ENCODE results near the gene RBBP5. TPM values are rescaled to one million over a fixed set of nuclear protein-coding genes. Genes with fewer than 3 reads are reported as not detected.

RBBP5 gene, protein sequence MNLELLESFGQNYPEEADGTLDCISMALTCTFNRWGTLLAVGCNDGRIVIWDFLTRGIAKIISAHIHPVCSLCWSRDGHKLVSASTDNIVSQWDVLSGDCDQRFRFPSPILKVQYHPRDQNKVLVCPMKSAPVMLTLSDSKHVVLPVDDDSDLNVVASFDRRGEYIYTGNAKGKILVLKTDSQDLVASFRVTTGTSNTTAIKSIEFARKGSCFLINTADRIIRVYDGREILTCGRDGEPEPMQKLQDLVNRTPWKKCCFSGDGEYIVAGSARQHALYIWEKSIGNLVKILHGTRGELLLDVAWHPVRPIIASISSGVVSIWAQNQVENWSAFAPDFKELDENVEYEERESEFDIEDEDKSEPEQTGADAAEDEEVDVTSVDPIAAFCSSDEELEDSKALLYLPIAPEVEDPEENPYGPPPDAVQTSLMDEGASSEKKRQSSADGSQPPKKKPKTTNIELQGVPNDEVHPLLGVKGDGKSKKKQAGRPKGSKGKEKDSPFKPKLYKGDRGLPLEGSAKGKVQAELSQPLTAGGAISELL
- 14.7 and 20.6 TPM in 2 replicates for total RNA-seq

DNA sequence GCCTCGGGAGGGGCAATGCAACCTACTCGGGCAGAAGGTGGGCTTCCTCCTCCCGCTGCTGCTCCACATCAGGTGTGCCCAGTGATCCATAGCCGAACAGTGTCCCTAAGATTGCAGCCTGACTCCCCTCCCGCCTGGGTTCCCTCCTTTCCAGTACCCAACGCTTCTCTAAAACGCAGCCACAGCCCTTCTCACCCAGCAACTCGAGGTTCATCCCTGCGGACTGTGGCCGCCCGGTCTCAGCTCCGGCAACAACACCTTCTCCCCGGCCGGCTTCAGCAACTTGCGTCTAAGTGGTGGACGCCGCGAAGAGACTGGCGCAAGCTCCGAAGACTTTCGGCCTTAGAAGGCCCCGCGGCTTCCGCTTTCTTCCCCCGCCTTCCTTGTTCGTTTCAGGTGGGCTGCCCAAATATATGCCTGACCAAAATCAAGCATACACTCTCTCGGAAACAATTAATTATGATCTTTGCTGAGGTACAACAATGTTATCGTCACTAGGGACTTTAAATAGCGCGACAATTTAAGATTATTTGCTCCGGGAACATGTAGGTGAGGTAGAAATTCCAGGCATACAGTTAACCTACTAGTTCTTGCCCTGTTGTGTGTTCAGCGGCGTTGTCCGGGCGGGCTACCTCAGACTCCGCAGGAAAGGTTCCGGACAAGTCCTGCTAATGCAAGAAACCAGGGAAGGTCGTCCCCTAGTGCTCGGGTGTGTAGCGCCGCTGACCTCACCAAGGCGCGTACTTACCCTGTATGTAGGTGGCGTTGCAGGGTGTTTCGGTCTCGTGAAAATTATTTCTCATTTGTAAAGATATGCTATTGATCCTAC lies at the start of gene RBBP5:
Gene RBBP5 (minus strand): TSS at position 319 of the 829 bp plus-strand sequence. CDS start 105 bp downstream, at position 214.

DNA sequence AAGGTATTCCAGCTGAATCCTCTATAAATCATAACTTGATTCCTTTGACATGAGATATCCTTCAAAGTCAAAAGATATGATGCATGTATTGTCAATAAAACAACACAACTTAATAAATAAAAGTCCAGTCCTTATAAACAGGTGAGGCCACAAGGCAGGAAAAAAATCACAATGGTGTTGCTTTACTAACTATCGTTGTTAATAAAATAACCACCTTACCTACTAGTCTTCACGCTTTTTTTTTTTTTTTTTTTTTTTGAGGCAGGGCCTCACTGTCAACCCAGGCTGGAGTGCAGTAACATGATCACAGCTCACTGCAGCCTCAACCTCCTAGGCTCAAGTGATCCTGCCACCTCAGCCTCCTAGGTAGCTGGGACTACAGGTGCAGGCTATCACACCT lies 37.4 kb downstream of the RBBP5 start, which contains the start of gene TMEM81:
Gene TMEM81 (minus strand): TSS at position 101 of the 400 bp plus-strand sequence. CDS start 140 bp downstream, outside the sequence.

DNA sequence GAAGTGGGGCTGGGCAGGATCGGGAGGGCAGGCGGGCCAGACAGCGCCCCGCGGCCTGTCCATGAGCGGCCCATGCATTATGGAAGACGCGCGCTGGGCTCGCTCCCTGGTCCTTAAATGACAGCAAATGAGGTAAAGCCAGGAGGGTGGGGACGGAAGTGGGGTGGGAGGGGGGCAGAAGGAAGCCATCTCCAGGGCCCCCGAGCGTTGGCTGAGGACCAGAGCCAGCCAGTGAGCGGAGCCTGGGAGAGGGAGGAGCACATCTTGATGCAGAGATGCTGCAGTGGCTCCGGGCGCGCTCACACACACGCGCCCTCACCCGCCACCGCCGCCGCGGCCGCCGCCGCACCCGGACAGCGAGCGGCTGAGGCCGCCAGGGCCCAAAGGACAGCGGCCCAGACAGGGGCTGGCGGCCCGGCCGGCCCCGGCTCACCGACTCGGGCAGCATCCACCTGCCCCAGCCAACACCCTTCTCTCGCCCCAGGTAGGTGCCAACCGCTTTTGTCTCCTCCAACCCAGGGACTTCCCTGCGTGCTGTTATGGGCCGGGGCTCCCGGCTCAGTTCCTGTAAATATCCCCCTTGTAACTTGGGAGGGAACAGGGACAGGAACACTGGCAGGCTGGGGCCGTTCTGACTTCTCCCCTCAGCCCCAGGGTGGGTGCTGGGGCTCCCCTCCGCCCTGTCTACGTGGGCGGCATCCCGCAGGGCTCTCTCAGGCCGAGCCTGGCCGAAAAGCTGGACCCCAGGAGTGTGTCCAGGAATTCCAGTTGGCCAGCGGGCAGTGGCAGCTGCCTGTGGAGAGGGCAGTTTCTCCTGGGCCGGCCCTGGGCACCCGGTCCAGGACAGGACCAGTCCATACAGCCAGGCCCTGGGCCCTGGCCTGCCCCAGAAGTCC lies 78.6 kb downstream of the RBBP5 start, which contains the start of gene CNTN2:
Gene CNTN2 (plus strand): TSS at position 302 of the 896 bp plus-strand sequence. CDS start 9,974 bp downstream, outside the sequence.

Other genes starting within 250 kb of the RBBP5 start
- not detected in 2 replicates for gene CNTN2, start 78.8 kb downstream of the RBBP5 start, total RNA-seq
- gene TMEM81, start 37.5 kb downstream of the RBBP5 start, total RNA-seq, result 1.3 and 1.7 TPM in 2 replicates
- gene DSTYK, start 89.7 kb upstream of the RBBP5 start, total RNA-seq, result 11.2 and 12.5 TPM in 2 replicates
- gene TMCC2, start 106.0 kb upstream of the RBBP5 start, total RNA-seq, result 3.9 and 5.7 TPM in 2 replicates
- 5.5 and 9.7 TPM in 2 replicates for gene NUAK2, start 199.8 kb upstream of the RBBP5 start, total RNA-seq
- not detected in 2 replicates for gene KLHDC8A, start 234.9 kb upstream of the RBBP5 start, total RNA-seq

All from placental pericyte (primary cell).